Psoas muscle (tissue), 8 donors: ENCODE data around the gene ZNF490. TPM values are rescaled to one million over a fixed set of nuclear protein-coding genes. Genes with fewer than 3 reads are reported as not detected.
A peak's percentile ranks its signal among the peaks of the same experiment; 100 is the strongest.
"Not testable (repeated sequence)": the region's sequence is repeated elsewhere in the genome, so short reads cannot be mapped to it uniquely, and the experiment has no call there.

Experiments
- ATAC-seq, 4 donors: fragments of 200-7000 bp; cut with Tn5 transposase; one replicate each; pipeline ENCODE4 v1.9.1; 2020; ENCODE audit warnings: moderate library complexity in 3 of 4, mild to moderate bottlenecking in 2 of 4
- DNase-seq, 2 donors: peaks; one replicate each; pipeline ENCODE4 v3.0.0-alpha.2; 2020
- H3K27ac ChIP-seq: fragments of 200-600 bp; one replicate; pipeline ENCODE4 v1.8.0; 2022
- H3K27me3 ChIP-seq, 3 donors: fragments of 200-600 bp in 1 of 3; one replicate each; pipeline versions ENCODE4 v1.6.1 to v1.8.0; 2013 to 2022; ENCODE audit warnings: low read length in 2 of 3, mild to moderate bottlenecking in 2 of 3, moderate library complexity in 1 of 3; ENCODE audit not compliant: insufficient read depth in 3 of 3
- H3K36me3 ChIP-seq, 2 donors: fragments of 200-600 bp in 1 of 2; one replicate each; pipeline versions ENCODE4 v1.6.1 to v1.8.0; 2013 to 2022; ENCODE audit warnings: low read depth in 1 of 2, mild to moderate bottlenecking in 1 of 2, moderate library complexity in 1 of 2; ENCODE audit not compliant: insufficient read depth in 1 of 2
- H3K4me1 ChIP-seq: fragments of 200-600 bp; one replicate; pipeline ENCODE4 v1.8.0; 2022
- H3K4me3 ChIP-seq: fragments of 200-600 bp; one replicate; pipeline ENCODE4 v1.8.0; 2022; ENCODE audit warnings: mild to moderate bottlenecking
- H3K9me3 ChIP-seq: fragments of 200-600 bp; one replicate; pipeline ENCODE4 v1.8.0; 2022
- CTCF ChIP-seq: fragments of 200-600 bp; IDR thresholded peaks from one replicate; pipeline ENCODE4 v1.8.0; 2022; ENCODE audit warnings: antibody characterized with exemption
- WGBS, 3 donors: extraction: QIAGEN DNeasy Blood & Tissue Kit; methylation state at CpG; one replicate each; pipeline versions ENCODE4 v1.1.6 to v1.1.7; 2013; 5-methylcytosine and 5-hydroxymethylcytosine counted together
- intact Hi-C, 2 donors: fragments of 100-400 bp; cut with DNase I; formaldehyde crosslinking; loops; one replicate each; pipeline versions ENCODE4 v1.11.0 to v1.14.2; 2022
- polyA plus RNA-seq, 3 donors: library from polyadenylated mRNA; stranded (reverse); fragments of 200-250 nt; gene quantifications; one replicate each; pipeline ENCODE4 v1.2.3, GENCODE V29; 2013
- total RNA-seq, 4 donors: library from RNA; stranded (reverse); fragmentation: NEBNext Ultra II Directional in 2 of 4; extraction: Animal tissue kit (Norgen Biotek cat#: 25700) in 2 of 4; gene quantifications; one replicate each; pipeline versions ENCODE4 v1.2.1 to v1.2.4, GENCODE V29; 2021 to 2023
- donor health status: healthy with polysubstance abuse.
- donor health status: DM: no; HTN: no; CAD: no; lungs with moderate emphysema.
- donor health status: Bipolar disorder and iron deficiency.
- donor health status: healthy.
- donor health status: DM: yes; HTN: yes; CAD: no.
- donor health status: DM: no; HTN: no; CAD: no.
- donor health status: DM: no; HTN: no; CAD: no.
- donor health status: DM: yes; HTN: yes; CAD: no.

ZNF490 gene
- total and polyA plus RNA-seq, 7 donors = 0.17 to 4.9 (median 1.8) TPM

- Histone ChIP-seq H3K4me3 (no peak overlapping the region), H3K27me3 (no peaks in the 10 kb centered on the region), H3K36me3 (no peaks in the 10 kb centered on the region), H3K4me1 (no peaks in the 10 kb centered on the region), H3K9me3 (no peaks in the 10 kb centered on the region), H3K27ac (no peak overlapping the region)
- ATAC-seq (no peak), DNase-seq (no peak)
- 80 to 88% (median 81%) methylated on average over 4 of the region's 4 CpGs for WGBS, 3 donors
- intact Hi-C loops = loop anchor here in 1 of 2 donors (10.0 kb wide), 1 partner anchor 107 kb away; no protein-coding TSS in a partner anchor
- TF ChIP-seq CTCF = no peak
These were observed 42.7 kb downstream of the ZNF490 start for GRCh38 chr19:12567951-12568350.

GRCh38 chr19:12566380-12566779 is 44.2 kb downstream of the ZNF490 start:
- intact Hi-C loops = loop anchor here in 1 of 2 donors (10.0 kb wide), 1 partner anchor 108 kb away; no protein-coding TSS in a partner anchor
- not testable (repeated sequence) for H3K9me3 ChIP-seq, H3K4me1 ChIP-seq, H3K27ac ChIP-seq, H3K4me3 ChIP-seq, H3K36me3 ChIP-seq, ATAC-seq, DNase-seq, H3K27me3 ChIP-seq
- WGBS, 3 donors = 85 to 95% (median 89%) methylated on average over 5 of the region's 5 CpGs

- Histone ChIP-seq H3K27ac (no peak overlapping the region), H3K9me3 (no peaks in the 10 kb centered on the region), H3K36me3 (no peaks in the 10 kb centered on the region), H3K4me3 (no peak overlapping the region), H3K4me1 (no peaks in the 10 kb centered on the region), H3K27me3 (no peaks in the 10 kb centered on the region)
- intact Hi-C loops = loop anchor here (5.0 to 10.0 kb wide), 2 partner anchors 108 to 111 kb away; no protein-coding TSS in a partner anchor
- WGBS, 3 donors = 19 to 22% (median 21%) methylated on average over 19 of the region's 19 CpGs
- ATAC-seq (peak; percentile 85 to 96 (median 86)), DNase-seq (peak; percentile 86 to 91)
- peak; percentile 92 for TF ChIP-seq CTCF
These were observed 46.5 kb downstream of the ZNF490 start for GRCh38 chr19:12564016-12564664.

- H3K4me3 ChIP-seq = no peak overlapping the region
- intact Hi-C loops = loop anchor here (10.0 kb wide), 2 partner anchors 61 to 151 kb away; partner anchors contain the start of gene ZNF799 (in 1 of the 2)
These were observed 55.1 kb downstream of the ZNF490 start for GRCh38 chr19:12555456-12555930.

More at GRCh38 chr19:12555456-12555930, 55.1 kb downstream of the ZNF490 start:
- 38 to 40% (median 38%) methylated on average over 32 to 39 of the region's 39 CpGs for WGBS, 3 donors
- no peaks in the 10 kb centered on the region for H3K9me3 ChIP-seq
- no peak overlapping the region for H3K27ac ChIP-seq
- no peaks in the 10 kb centered on the region for H3K36me3 ChIP-seq
- peaks cover 0 to 7% (median 3%) of the 10 kb centered on the region in 3 donors for H3K27me3 ChIP-seq
- no peak for DNase-seq
- TF ChIP-seq CTCF = no peak
- no peak for ATAC-seq
- peaks cover 8% of the 10 kb centered on the region for H3K4me1 ChIP-seq
